ENCODE results near the gene FOXJ1.

FOXJ1 gene

DNA sequence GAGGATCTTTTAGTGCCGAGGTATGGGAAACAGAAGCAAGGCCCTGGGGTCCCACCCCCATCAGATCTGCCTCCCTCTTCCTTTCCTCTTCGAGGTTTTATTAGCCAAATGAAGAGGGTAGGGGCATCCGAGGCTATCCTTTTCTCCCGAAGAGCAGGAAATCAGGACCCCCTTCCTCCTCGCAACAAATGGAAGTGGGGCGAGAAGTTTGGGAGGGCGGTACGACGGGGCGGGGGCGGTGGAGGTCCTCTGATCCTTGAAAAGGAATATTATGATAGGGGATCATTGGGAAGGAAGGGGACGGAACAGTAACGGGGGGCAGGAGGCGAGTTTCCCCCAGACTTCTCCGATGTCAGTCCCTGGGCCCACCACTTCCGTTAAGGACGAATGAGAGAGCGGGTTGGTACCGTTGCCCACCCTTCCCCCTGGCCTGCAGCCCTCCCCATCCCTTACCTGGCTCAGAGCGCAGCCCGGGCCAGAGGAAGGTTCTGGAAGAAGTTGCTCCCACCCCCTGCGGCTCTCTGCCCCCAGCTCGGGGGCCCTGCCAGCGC lies 309 bp downstream of the FOXJ1 start:
- no peak for DNase-seq

DNA sequence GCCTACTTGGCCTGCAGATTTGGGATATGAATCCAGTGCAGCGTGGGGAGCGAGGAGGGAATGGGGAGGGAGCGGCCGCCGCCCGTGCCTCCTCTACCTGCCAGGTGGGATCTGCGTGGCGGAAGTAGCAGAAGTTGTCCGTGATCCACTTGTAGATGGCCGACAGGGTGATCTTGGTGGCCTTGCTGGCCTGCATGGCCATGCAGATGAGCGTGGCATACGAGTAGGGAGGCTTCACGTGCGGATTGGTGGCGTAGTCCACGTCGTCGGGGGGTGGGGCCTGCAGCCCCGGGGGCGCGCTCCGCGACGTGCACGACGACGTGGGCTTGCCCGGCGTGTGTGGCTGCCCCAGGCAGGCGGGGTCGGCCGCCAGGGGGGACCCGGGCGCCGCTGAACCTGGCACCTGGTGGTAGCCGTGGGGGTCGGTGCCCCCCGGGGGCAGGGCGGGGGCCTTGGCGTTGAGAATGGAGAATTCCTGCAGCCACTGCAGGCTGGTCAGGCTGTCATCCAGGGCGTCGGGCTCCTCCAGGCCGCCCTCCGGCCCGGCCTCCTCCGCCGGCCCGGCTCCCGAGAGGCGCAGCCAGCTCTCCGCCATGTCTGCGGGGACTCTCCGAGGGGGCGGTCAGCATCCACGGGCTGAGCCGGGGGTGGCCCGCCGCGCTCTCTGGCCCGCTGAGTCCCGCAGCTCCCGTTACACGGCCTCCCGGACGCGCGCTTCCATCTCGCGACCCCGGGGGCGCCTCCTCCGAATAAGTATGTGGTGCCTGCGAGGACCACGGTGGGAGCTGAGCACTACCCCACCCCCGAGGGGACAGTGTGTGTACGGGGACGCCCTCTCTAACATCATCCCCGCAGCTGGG lies 1.0 kb downstream of the FOXJ1 start:
- peak; percentile 48 for DNase-seq

DNA sequence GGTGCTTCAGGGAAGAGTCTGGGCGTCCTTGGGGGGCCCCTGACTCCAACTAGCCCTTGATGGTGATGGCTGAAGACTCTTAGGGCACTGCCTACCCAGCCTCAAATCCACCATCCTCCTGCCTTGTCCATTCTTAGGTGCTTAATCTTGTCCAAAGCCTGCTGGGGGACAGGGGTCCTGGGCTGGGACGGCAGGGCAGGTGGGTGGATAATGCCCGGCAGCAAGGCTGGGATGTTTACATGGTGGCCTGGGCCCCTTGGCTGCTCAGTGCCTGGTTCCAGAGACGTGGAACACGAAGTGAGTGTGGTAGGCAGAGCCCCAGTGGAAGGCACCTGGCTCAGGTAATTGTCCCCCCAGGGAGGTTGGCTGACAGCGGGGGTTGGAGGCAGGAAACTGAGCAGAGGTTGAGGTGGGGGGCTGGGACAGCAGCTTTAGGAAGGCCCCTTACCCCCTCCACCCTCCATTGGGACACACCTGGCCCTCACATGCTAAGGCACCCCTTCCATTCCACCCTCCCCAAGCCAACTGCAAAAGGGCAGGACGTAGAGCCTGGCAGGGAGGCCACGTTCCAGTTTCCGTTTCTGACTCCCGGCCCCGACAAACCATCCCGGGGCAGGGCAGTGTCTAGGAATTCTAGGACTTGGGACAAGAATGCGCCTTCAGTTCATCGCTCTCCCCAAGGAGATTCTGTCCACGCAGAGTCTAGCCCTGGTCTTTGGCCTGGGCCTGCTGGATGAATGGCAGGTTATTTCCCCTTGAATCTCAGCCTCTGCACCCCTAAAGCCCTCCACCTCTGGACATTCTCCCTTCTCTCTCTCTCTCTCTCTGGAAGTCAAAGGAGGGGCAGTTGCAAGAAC lies 1.9 kb downstream of the FOXJ1 start:
- DNase-seq, result no peak

DNA sequence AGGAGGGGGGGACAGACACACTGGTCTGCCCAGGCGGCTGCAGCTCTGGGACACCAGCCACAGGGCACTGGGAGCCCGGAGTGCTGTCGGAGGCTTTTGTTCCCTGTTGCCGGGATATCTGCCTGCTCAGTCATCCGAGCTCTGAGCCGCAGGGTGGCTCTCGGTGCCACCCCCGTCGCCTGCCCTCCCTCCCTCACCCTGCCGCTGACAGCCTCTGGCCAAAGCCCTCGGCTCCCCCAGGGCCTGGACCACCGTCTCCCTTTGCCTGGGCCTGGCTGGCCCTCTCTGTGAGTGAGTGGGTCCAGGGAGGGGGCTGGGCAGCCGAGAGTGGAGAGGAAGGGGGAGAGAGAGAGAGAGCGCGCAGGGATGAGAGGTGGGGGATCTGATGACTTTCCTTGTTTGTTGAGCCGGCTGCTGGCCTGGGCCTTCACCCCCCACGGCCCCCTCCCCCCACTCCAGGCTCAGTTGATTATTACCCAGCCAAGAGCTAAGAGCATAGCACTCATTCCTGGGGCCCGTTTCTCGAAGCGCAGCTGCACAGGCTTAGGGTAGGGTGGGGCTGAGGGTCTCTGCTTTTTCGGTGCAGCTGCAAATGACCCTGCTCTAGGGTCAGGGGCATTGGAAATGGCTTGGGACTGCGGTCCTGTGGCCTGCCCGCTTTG lies 2.7 kb downstream of the FOXJ1 start:
- no peak for DNase-seq

DNA sequence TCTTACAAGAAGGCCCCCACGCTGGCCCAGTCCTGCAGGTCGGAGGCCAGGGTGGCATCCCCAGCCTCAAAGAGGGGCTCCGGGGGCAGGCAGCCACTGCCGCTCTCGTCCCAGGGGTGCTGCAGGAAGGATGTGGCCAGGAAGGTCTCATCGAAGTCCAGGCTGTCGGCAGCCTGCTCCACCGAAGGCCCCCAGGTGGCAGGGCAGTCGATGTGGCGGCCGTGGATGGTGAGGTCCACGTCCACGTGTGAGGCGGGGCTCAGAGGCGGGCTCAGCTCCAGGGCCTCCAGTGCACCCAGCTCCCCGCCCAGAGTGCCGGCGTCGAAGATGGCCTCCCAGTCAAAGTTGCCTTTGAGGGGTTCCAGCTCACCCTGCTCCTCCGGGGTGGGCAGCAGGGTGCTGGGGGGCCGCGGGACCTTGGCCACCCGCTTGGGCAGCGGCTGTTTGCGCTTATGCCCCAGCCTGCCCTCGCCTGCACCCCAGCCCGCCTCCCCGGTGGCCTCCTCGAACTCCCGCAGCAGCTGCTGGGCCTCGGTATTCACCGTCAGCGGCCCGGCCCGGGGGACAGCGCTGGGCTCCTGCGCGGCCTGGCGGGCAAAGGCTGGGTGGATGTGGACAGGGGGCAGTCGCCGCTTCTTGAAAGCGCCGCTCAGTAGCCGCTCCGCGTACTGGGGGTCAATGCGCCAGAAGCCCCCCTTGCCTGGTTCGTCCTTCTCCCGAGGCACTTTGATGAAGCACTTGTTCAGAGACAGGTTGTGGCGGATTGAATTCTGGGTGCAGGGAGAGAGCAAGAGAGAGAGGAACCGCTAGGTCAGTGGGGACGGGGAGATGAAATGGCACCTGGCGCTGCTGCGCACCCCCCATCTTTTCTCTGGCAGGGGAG lies 3.5 kb downstream of the FOXJ1 start:
- no peak for DNase-seq

DNA sequence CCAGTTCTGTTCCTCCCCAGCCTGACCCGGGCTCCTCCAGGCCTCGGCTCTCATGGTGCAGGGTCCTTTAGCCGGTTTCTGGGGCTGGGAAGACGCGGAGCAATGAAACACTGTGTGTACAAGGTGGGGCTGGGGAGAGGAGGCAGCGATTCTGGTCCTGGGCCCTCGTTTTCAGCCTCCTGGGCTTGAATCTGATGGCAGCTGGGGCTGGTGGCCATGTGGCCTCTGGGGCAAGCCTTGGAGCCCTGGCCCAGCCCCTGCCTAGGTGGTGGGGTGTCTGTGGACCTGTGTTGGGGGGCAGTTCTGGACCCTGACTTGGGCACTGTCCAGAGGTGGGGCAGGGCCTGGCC lies 4.1 kb downstream of the FOXJ1 start:
- DNase-seq, result no peak

DNA sequence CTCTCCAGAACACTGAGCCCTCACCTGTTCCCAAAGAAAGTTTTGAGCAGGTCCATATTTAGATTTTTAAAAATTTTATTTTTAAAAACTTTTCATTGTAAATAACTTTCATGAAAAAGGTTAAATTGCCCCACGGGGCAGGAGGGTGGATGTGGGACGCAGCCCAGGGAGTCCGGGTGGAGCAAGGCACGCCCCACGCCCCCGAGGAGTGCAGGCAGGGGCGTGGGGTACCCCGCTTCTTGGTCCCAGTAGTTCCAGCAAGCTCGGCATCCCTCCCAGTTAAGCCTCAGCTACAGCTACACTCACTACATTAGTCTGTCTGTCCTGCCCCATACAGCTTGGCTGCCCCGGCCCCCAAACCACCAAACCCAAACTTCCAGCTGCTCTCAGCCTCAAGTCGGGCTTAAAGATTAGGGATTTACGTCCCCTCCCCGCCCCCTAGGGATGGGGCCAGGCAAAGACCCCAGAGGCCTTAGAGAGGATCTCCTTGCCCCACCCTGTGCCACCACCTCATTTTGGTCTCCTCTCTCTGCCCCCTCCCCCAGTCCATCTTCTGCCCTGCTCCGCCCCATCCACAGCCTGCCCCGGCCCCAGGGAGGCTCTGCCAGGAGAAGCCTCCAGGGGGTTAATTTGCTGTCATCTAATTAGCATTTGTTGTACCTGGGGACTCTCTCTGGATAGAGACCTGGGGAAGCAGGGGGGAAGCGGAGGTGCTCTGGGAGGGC lies 4.6 kb downstream of the FOXJ1 start:
- no peak for DNase-seq

DNA sequence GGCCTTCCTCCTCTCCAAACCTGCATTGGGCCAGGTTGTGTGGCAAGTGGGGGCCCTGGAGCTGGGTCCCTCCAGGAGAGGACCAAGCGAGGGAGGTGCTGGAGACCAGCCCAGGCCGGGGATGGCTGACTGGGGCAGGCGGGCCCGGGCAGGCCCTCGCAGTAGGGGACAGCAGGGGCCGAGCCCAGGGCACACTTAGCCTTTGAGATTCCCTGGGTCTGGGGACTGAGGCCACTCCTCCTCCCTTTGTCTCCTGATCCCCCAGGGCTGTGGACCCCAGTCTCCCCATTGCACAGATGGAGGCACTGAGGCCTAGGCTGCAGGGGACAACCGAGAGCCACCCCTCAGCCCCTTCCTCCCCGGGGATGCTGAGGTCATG lies 5.2 kb downstream of the FOXJ1 start:
- no peak for DNase-seq

DNA sequence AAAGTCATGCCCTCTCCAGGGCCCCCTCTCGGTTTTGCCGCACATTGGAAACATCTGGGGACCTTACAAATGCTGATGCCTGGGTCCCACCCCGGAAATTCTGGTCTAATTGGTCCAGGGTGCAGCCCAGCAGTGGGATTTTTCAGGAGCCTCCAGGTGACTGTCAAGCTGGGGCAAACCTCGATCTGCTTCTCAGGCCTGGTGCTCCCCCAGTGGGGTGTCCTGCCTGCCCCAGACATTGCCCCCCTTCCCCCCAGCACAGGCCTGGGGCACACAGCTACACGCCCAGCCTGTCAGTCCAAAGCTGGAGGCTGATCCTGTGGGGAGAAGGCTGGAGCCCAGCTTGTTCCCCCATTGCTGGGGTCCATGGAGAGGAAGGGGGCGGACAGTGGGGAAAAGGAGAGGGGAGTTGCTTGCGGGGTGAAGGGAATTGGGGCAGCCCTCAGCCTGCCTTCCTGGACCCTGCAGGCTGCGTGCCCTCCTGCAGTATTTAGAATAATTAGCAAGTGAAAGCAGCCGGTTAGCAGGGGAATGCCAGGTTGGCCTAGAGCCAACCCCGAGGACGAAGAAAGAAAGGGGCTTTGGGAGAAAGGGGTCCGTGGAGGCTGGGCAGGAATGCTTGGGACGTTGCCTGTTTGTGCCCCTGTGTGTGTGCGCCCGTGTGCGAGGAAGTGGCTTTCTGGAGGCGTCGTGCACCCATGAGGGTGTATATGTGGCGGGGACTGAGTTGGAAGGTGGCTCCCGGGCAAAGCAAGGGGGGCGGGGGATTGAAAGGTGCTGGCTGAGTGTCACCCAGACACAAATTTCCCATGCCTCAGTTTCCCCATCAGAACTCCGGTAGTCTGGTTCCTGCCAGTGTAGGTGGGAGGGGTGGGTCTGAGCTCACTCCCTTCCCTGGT lies 5.9 kb downstream of the FOXJ1 start:
- no peak for DNase-seq

DNA sequence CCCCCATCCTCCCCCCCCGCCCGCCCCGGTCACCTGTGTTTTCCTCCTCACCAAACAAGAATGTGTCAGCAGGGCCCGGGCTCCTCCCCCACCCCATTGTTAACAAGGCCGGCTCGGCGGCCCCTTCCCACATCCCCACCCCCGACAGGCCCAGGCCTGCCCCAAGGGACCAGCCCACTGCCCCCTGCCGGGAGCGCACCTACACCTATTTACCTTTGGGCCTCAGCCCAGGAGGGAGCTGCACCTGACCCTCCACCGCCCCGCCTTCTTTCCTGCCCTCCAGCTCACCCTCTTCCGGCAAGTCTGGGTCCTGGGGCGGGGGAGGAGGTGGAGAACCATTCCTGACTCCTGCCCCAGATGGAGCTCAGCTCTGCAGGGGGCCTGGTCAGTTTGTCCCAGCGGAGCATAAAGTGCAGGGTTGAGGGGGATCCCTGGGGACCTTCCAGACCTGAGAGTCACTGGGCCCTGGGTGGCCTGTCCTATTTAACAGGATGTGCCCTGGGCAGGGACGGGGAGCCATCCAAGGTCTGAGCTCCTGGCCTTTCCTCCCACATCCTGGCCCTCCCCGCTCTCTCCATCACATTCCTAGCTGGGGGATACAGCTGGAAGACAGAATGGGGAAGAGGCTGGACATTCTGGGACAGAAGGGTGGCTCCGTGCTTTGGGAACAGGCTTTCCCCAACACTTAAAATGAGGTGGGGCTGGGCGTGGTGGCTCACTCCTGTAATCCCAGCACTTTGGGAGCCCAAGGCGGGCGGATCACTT lies 8.3 kb downstream of the FOXJ1 start:
- no peak for DNase-seq

DNA sequence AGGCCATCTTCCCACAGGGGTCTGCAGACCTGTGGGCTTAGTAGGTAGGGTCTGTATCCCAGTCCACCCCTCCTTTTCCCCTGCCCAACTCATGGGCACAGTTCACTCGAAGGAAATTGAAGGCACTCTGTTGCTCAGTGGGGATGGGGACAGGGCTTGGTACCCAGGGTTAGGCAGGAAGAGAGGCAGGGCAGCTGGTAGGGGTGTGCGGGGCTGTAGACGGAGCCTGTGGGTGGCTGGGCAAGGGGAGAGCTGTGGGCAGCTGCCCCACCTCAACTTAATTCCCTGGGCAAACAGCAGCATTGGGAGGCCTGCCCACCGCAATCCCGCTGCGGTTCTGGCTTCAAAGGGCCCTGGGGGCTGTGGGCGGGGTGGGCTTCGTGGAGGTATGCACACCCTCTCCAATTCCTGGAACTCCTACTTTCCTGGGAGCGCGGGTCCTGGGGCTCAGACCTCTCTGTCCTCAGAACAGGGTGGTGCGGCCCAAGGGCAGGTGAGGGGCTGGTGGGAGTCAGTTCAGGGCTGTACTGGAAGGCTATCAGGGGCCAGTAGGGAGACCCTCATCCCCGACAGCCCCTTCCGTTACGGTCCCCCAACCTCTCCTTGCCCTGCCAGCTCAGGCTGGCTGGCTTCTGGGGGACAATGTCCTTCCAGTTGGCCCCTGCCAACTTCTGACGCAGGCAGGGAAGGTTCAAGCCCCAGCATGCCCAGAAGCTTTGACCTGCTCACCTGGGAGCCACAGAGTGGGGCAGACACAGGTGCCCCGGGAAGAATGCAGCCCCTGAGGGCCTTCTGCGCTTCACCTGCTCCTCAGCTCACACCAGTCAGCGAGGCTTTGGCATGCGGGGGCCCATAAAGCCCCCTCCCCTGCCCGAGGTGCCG lies 9.1 kb downstream of the FOXJ1 start:
- DNase-seq, result no peak

DNA sequence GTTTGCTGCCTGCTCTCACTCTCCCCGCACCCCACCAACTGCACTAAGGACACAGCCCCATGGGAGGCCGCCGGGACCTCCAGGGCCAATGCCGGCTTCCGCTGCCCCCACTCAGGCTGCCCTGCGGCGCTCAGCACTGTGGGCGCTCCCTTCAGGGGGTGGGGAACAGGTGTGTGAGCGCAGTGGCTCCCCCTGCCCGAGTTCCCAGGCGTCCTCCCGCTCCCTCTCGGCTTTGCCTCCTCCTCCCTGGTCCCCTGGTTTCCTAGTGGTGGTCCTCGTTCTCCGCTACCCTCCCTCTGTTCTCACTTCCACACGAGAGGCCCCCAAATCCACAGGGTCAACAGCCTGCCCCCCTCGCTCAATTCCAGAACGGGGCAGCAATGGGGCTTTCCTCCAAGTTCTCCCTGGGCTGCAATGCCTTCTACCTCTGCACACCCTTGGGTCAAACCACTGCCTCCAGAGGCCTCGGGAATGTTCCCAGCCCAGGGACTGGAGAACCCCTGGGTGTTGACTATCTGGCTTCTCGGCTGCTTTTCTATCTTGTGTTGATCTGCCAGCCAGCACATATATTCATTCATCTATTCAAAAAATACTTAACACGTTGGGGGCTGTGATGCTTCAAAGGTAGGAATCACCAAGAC lies 9.9 kb downstream of the FOXJ1 start:
- DNase-seq, result no peak

DNA sequence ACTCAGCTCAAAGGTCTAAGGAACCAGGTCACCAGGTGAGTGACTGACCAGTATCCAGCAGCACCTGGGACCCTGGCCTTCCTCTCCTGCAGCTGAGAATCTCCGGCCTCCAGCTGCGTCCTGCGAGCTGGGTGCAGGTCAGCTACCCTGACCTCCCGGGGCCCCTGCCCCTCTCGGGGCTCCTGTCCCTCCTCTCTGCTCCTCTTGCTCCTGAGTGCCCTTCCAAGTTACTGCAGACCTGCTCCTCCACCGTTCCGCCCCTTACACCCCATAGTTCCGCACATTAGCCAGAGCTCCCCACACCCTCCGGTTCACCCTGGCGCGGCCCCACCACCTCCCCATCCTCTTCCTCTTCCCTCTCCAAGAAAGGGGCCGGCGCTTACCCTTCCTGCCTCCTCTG lies 10.6 kb downstream of the FOXJ1 start:
- DNase-seq, result no peak

DNA sequence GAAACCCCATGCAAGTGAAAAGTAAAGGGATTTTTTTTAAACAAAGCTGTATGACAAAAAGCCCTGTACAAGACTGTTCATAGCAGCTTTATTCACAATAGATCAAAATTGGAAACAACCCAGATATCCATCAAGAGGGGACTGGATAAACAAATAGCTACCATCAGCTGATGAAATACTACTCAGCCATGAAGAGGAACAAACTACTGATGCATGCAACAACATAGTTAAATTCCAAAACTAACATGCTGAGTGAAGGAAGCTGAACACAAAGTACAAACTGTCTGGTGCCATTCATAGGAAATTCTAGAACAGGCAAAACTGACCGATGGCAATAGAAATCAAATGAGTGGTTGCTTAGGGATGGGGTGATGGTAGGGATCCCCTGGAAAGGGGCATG lies 15.1 kb downstream of the FOXJ1 start:
- DNase-seq, result no peak

DNA sequence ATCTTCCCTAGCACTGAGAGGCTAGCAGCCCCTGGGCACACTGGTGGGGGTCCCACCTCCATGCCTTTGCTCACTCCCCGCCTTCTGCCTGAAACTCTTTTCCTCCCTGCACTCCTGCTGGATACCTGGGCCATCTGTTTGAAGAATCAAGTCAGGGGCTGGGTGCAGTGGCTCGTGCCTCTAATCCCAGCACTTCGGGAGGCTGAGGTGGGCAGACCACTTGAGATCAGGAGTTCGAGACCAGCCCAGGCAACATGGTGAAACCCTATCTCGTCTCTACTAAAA lies 15.7 kb downstream of the FOXJ1 start:
- DNase-seq, result no peak

DNA sequence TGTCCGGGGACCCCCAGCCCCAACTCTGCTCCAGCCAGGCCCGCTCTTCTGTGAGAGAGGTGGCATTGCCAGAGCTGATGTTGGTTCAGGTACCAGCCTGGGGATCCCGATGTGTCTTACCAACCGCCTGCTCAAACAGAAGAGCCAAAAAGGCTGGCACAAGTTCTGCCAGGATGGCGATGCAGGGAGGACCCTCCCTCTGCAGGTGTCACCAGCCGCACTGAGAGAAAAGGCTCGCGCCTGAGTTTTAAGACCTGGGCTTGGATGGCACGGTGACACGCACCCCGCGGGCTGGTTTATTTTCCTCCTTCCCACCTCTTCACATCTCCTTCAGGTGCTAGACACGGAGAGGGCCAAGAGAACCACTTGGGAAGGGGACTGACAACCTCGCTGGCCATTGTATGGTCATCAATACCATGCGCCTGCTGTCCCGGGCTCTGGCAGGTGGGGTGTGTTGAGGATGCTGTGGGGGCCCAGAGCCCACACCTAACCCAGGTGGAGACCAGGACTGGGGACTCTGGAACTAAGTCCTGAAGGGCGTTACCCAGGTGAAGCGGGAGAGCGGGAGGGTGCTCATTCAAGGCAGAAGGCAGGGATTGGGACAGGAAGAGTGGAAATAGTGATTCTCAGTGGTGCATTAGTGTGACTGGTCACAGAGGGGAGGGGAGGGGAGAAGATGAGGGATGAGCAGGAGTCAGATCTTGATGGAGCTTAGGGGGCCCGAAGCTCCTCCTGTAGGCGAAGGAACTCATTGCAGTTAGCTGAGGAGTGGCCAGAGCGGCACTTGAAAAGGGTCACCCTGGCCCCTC lies 16.3 kb downstream of the FOXJ1 start:
- DNase-seq, result no peak

DNA sequence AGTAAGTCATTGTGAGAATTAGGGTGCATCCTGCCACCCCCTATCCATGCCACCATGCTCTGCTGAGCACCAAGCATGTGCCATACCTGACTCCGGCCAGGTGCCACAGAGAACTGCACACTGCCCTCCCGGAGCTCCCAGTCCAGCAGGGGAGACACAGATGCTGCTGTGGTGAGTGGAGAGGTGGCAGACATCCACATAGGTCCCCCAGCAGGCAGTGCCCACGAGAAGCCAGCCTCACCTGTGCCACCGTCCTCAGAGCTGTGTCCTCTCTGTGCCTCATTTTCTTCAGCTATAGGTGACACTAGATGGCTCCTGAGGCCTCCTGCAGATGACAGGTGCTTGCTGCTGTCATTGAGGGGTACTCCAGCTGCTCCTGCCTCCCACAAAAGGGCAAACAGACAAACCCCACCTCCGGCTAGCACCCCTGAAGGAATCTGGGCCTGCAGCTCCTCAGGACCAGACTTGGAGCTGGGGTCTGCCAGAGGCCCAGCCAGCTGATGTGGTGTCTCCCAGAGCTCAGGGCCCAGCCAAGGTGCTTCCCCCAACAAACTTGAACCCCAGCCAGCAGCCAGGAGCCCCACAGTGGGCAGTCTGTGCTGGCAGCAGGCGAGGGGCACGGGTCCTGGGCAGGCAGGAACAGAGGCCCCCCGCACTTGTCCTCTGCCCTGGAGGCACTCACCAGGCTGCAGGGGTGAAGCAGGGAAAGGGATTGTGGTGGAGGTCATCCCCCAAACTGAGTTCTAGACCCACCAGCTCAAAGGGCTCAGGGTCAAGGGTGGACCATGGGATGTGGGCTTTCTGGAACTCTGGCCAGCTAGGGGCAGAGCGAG lies 17.1 kb downstream of the FOXJ1 start:
- DNase-seq, result no peak

Data from CD4-positive, alpha-beta T cell treated with Interferon gamma for 1 hour (primary cell).